Measurements from ENCODE around the gene OBSCN.
A peak's percentile ranks its signal among the peaks of the same experiment; 100 is the strongest.

OBSCN gene

GRCh38 chr1:228374711-228375577 is 167.1 kb downstream of the OBSCN start:
- Histone ChIP-seq H3K36me3 (ENCODE audit: control insufficient read depth, insufficient read depth, low read length) (no peaks in the 10 kb centered on the region), H3K27me3 (ENCODE audit: control insufficient read depth, insufficient read depth, low read length) (peaks cover 20% of the 10 kb centered on the region), H3K9ac (ENCODE audit: low read depth, low read length) (no peak overlapping the region), H3K4me1 (ENCODE audit: control insufficient read depth, insufficient read depth, low read length) (no peaks in the 10 kb centered on the region), H3K27ac (ENCODE audit: low read depth, low read length) (no peak overlapping the region), H3K4me3 (ENCODE audit: low read depth, low read length) (no peak overlapping the region), H3K9me3 (ENCODE audit: control insufficient read depth, insufficient read depth, low read length) (no peaks in the 10 kb centered on the region)

GRCh38 chr1:228375578-228376261 is 167.9 kb downstream of the OBSCN start:
- Histone ChIP-seq H3K27me3 (ENCODE audit: control insufficient read depth, insufficient read depth, low read length) (peaks cover 27% of the 10 kb centered on the region), H3K9me3 (ENCODE audit: control insufficient read depth, insufficient read depth, low read length) (no peaks in the 10 kb centered on the region), H3K4me1 (ENCODE audit: control insufficient read depth, insufficient read depth, low read length) (no peaks in the 10 kb centered on the region), H3K27ac (ENCODE audit: low read depth, low read length) (no peak overlapping the region), H3K4me3 (ENCODE audit: low read depth, low read length) (no peak overlapping the region), H3K9ac (ENCODE audit: low read depth, low read length) (no peak overlapping the region), H3K36me3 (ENCODE audit: control insufficient read depth, insufficient read depth, low read length) (no peaks in the 10 kb centered on the region)

DNA sequence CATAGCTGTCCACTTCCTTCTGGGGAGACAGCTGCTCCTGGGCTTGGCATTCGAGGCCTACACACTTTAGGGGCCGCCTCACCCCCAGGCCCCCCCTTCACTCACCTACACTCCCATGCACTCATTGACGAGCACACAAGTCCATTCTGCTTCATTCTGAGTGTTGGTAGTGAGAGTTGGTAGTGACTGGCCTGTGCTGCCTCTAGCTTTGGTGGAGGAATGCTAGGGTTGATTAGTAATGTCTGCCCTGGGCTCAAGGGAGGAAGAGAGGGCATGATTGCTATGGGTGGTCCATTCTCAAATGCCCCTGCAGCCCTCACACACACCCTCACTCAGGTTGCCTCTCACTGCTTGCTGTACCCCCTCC is 168.4 kb downstream of the OBSCN start:
- no peaks in the 10 kb centered on the region for H3K9me3 ChIP-seq (ENCODE audit: control insufficient read depth, insufficient read depth, low read length)
- H3K27ac ChIP-seq (ENCODE audit: low read depth, low read length), result no peak overlapping the region
- H3K27me3 ChIP-seq (ENCODE audit: control insufficient read depth, insufficient read depth, low read length), result peaks cover 32% of the 10 kb centered on the region
- no peak overlapping the region for H3K9ac ChIP-seq (ENCODE audit: low read depth, low read length)
- H3K4me1 ChIP-seq (ENCODE audit: control insufficient read depth, insufficient read depth, low read length), result no peaks in the 10 kb centered on the region
- H3K36me3 ChIP-seq (ENCODE audit: control insufficient read depth, insufficient read depth, low read length), result no peaks in the 10 kb centered on the region
- no peak overlapping the region for H3K4me3 ChIP-seq (ENCODE audit: low read depth, low read length)

DNA sequence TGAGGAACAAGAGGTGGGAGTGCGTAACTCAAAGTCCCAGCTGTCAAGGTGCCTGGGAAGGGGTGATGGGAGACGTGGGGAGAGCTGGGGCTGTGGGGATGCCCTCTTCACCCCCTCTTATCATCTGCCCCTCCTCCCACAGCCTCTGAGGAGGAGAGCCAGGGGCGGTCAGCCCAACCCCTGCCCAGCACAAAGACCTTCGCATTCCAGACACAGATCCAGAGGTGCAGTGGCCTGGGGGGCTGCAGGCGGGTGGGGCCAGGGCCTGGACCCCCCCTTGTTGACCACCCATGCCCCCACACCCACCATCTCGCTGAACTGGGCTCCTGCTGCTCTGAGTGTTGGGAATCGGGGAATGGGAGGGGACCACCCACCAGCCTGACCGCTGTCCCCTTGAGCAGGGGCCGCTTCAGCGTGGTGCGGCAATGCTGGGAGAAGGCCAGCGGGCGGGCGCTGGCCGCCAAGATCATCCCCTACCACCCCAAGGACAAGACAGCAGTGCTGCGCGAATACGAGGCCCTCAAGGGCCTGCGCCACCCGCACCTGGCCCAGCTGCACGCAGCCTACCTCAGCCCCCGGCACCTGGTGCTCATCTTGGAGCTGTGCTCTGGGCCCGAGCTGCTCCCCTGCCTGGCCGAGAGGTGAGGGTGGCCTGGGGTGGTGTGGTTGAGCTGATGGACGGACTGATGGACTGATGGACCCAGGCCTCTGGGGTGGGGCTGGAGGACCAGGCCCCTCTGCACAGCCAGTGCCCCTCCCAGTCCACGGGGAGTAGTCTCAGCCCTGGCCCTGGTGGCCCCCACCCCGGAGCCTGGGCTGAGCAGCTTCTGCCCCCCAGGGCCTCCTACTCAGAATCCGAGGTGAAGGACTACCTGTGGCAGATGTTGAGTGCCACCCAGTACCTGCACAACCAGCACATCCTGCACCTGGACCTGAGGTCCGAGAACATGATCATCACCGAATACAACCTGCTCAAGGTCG is 169.1 kb downstream of the OBSCN start:
- Histone ChIP-seq H3K27me3 (ENCODE audit: control insufficient read depth, insufficient read depth, low read length) (peaks cover 35% of the 10 kb centered on the region), H3K36me3 (ENCODE audit: control insufficient read depth, insufficient read depth, low read length) (no peaks in the 10 kb centered on the region), H3K9ac (ENCODE audit: low read depth, low read length) (no peak overlapping the region), H3K9me3 (ENCODE audit: control insufficient read depth, insufficient read depth, low read length) (no peaks in the 10 kb centered on the region), H3K27ac (ENCODE audit: low read depth, low read length) (no peak overlapping the region), H3K4me1 (ENCODE audit: control insufficient read depth, insufficient read depth, low read length) (no peaks in the 10 kb centered on the region), H3K4me3 (ENCODE audit: low read depth, low read length) (no peak overlapping the region)

- Histone ChIP-seq H3K27ac (ENCODE audit: low read depth, low read length) (no peak overlapping the region), H3K4me3 (ENCODE audit: low read depth, low read length) (peak overlapping the region; percentile 87; the same call in 1 of the 2 replicates)
These were observed 169.8 kb downstream of the OBSCN start for GRCh38 chr1:228377664-228378089.

GRCh38 chr1:228378090-228378872 is 170.4 kb downstream of the OBSCN start:
- Histone ChIP-seq H3K27ac (ENCODE audit: low read depth, low read length) (no peak overlapping the region), H3K4me1 (ENCODE audit: control insufficient read depth, insufficient read depth, low read length) (no peaks in the 10 kb centered on the region), H3K36me3 (ENCODE audit: control insufficient read depth, insufficient read depth, low read length) (no peaks in the 10 kb centered on the region), H3K27me3 (ENCODE audit: control insufficient read depth, insufficient read depth, low read length) (peaks cover 44% of the 10 kb centered on the region), H3K9me3 (ENCODE audit: control insufficient read depth, insufficient read depth, low read length) (no peaks in the 10 kb centered on the region), H3K4me3 (ENCODE audit: low read depth, low read length) (peak overlapping the region; percentile 87), H3K9ac (ENCODE audit: low read depth, low read length) (peak overlapping the region; percentile 78)

More at GRCh38 chr1:228377664-228378089, 169.8 kb downstream of the OBSCN start:
- no peaks in the 10 kb centered on the region for H3K36me3 ChIP-seq (ENCODE audit: control insufficient read depth, insufficient read depth, low read length)
- no peaks in the 10 kb centered on the region for H3K9me3 ChIP-seq (ENCODE audit: control insufficient read depth, insufficient read depth, low read length)
- peaks cover 39% of the 10 kb centered on the region for H3K27me3 ChIP-seq (ENCODE audit: control insufficient read depth, insufficient read depth, low read length)
- H3K9ac ChIP-seq (ENCODE audit: low read depth, low read length), result no peak overlapping the region
- no peaks in the 10 kb centered on the region for H3K4me1 ChIP-seq (ENCODE audit: control insufficient read depth, insufficient read depth, low read length)

DNA sequence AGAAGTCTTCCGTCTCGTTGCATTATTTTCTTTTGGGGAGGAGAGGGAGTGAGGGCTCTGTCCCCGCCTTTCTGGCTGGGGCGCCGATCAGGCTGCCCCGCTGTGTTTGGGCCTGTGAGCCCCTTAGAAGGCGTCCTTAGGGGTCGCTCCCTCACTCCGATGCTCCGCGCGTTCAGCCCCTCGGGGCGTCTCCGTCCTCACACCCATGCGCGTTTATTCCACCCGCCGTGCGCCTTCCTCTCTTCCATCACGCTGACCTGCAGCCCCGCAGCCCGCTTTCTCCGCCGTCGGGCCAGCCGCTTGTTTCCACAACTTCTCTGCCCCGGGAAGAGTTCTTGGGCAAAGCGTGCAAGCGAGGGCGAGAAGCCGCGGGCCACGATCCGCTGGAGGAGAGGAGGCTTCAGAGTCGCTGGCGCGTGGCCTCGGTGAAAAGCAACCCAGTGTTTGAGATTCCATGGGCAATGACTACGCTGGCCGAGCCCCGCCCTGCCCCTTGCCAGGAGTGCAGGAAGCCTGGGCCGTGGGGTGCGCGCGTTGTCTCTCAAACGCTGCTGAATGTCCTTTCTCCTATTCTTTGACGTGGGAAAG is 171.1 kb downstream of the OBSCN start:
- no peak overlapping the region for H3K27ac ChIP-seq (ENCODE audit: low read depth, low read length)
- H3K27me3 ChIP-seq (ENCODE audit: control insufficient read depth, insufficient read depth, low read length), result peaks cover 48% of the 10 kb centered on the region
- no peaks in the 10 kb centered on the region for H3K9me3 ChIP-seq (ENCODE audit: control insufficient read depth, insufficient read depth, low read length)
- H3K36me3 ChIP-seq (ENCODE audit: control insufficient read depth, insufficient read depth, low read length), result no peaks in the 10 kb centered on the region
- peak overlapping the region; percentile 78 for H3K9ac ChIP-seq (ENCODE audit: low read depth, low read length)
- H3K4me1 ChIP-seq (ENCODE audit: control insufficient read depth, insufficient read depth, low read length), result no peaks in the 10 kb centered on the region
- peak overlapping the region; percentile 87 for H3K4me3 ChIP-seq (ENCODE audit: low read depth, low read length)

- H3K9ac ChIP-seq (ENCODE audit: low read depth, low read length), result no peak overlapping the region
These were observed 171.8 kb downstream of the OBSCN start for GRCh38 chr1:228379666-228380065.

GRCh38 chr1:228381356-228381755 is 173.5 kb downstream of the OBSCN start:
- Histone ChIP-seq H3K27ac (ENCODE audit: low read depth, low read length) (no peak overlapping the region), H3K27me3 (ENCODE audit: control insufficient read depth, insufficient read depth, low read length) (peaks cover 48% of the 10 kb centered on the region), H3K9ac (ENCODE audit: low read depth, low read length) (no peak overlapping the region), H3K4me1 (ENCODE audit: control insufficient read depth, insufficient read depth, low read length) (no peaks in the 10 kb centered on the region), H3K9me3 (ENCODE audit: control insufficient read depth, insufficient read depth, low read length) (no peaks in the 10 kb centered on the region), H3K4me3 (ENCODE audit: low read depth, low read length) (no peak overlapping the region), H3K36me3 (ENCODE audit: control insufficient read depth, insufficient read depth, low read length) (no peaks in the 10 kb centered on the region)

More at GRCh38 chr1:228379666-228380065, 171.8 kb downstream of the OBSCN start:
- no peaks in the 10 kb centered on the region for H3K36me3 ChIP-seq (ENCODE audit: control insufficient read depth, insufficient read depth, low read length)
- H3K4me3 ChIP-seq (ENCODE audit: low read depth, low read length), result peak overlapping the region; percentile 87
- no peaks in the 10 kb centered on the region for H3K4me1 ChIP-seq (ENCODE audit: control insufficient read depth, insufficient read depth, low read length)
- no peaks in the 10 kb centered on the region for H3K9me3 ChIP-seq (ENCODE audit: control insufficient read depth, insufficient read depth, low read length)
- no peak overlapping the region for H3K27ac ChIP-seq (ENCODE audit: low read depth, low read length)
- peaks cover 48% of the 10 kb centered on the region for H3K27me3 ChIP-seq (ENCODE audit: control insufficient read depth, insufficient read depth, low read length)

GRCh38 chr1:228383773-228384172 is 175.9 kb downstream of the OBSCN start:
- H3K9me3 ChIP-seq (ENCODE audit: control insufficient read depth, insufficient read depth, low read length), result no peaks in the 10 kb centered on the region
- no peak overlapping the region for H3K4me3 ChIP-seq (ENCODE audit: low read depth, low read length)
- no peak overlapping the region for H3K9ac ChIP-seq (ENCODE audit: low read depth, low read length)
- peaks cover 40% of the 10 kb centered on the region for H3K27me3 ChIP-seq (ENCODE audit: control insufficient read depth, insufficient read depth, low read length)
- no peak overlapping the region for H3K27ac ChIP-seq (ENCODE audit: low read depth, low read length)
- H3K36me3 ChIP-seq (ENCODE audit: control insufficient read depth, insufficient read depth, low read length), result no peaks in the 10 kb centered on the region
- H3K4me1 ChIP-seq (ENCODE audit: control insufficient read depth, insufficient read depth, low read length), result no peaks in the 10 kb centered on the region

Data from HUES48 (cell line).